Measurements from ENCODE around the gene MAN1C1.

MAN1C1 gene

DNA sequence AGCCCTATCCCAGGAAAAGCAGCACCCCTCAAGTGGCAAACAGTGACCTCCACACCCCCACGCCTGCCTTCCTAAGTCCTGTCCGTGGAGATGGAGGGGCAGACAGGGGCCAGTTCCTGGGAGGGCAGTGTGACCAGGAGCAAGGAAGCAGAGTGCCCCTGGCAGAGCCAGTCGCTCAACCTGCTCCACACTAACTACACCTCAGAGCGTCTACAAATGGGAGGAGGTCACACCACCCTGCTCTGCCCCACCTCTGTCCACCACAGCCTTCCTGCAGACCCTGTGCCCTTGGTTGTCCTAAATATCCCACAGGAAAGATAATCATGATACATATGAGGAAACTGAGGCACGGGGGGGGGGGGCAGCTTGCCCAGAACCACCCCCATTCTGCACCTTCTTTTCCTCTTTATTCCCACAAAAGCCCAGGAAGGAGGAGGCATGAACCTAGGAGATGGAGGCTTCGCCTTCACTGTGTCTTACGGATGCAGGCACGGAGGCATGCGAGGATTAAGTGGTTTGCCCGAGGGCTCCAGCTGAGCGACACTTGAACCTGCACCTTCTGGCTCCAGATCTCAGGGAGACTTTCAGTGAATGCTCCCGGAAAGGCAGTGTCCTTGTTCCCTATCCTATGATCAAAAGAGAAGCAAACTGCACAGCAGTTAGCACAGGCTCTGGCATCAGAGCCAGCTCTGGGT, 140.7 kb downstream of the MAN1C1 start:
- no peak for DNase-seq (ENCODE audit: low read depth in 1 of 2, low spot score in 1 of 2)

DNA sequence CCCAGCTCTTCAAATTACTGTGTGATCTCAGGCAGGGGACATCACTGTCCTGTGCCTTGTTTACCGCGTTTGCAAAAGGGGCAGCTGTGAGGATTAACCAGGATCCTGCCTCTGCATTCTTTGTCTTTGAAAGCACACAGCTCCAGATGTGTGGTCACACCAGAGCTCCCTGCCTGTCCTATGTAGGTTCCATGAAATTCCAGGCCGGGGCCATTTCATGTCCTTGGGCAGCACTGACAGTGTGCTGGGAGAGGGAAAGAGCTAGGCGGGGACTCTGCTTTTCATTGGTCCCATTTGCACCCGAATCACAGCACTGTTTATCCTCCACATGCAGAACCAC, 141.2 kb downstream of the MAN1C1 start:
- no peak for DNase-seq (ENCODE audit: low read depth in 1 of 2, low spot score in 1 of 2)

DNA sequence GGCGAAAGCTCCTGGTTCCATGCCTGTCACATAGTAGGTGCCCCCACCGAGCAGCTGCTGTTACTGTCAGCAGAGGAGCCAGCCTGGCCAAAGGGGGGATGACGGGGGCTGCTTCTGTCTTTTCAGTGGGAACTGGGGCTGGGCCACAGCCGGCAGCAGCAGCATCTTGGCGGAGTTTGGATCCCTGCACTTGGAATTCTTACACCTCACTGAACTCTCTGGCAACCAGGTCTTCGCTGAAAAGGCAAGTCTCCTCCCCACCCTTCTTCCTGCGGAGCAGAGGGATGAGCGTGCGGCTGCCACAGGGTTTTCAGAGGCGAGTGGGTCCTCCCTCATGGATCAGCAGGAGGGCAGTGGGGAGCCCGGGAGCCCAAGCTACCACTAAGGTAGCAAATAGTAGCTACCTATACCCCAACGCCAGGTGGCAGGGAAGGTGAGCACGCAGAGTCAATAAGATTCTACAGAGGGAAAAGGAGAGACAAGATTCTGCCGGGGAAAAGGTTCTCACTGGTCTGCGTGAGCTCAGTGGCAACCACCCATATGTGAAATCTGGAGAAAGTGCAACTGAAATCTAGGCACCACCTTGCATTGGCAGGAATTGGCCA, 142.0 kb downstream of the MAN1C1 start:
- no peak for DNase-seq (ENCODE audit: low read depth in 1 of 2, low spot score in 1 of 2)

DNA sequence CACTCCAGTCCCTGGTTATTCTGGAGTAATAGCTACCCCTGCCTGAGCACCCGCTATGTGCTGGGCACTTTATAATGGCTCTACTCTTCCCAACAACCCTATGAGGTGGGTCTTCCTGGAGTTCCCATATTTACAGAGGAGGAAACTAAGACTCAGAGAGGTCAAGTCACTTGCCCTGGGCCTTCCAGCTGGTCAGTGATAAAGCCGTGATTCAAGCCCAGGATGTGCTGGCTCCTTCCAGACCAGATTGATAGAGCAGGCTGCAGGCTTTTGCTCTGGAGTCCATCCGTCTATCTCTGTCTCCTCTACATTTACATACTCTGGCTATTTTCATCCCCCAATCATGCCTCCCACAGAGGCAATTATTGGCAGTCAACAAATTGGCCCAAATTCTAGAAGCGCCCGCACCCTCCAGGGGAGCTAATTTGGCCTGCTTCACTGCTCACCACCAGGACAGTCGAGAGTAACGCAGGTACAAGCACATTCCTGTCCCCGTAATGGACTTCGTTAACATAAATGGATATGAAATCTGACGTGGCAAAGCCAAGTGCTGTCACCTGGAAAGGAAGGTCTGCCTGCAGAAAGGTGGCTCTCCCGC, 143.6 kb downstream of the MAN1C1 start:
- no peak for DNase-seq (ENCODE audit: low read depth in 1 of 2, low spot score in 1 of 2)

DNA sequence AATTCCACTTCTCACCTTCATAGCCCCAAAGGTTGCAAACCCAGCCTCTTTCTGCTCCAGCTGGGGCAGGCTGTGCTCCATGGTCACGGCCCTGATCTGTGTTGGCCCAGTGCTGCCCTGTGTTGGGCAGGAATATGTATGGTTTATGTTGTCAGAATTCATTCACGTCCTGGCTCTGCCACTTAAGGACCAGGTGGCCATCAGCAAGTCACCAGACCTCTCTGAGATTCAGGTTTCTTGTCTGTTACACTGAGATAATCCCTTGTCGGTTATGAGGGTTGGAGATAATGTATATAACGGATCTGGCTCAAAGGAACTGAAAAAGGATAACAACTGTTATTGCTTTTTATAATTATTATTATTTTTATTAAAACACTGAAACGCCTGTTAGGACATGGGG, 144.3 kb downstream of the MAN1C1 start:
- no peak for DNase-seq (ENCODE audit: low read depth in 1 of 2, low spot score in 1 of 2)

DNA sequence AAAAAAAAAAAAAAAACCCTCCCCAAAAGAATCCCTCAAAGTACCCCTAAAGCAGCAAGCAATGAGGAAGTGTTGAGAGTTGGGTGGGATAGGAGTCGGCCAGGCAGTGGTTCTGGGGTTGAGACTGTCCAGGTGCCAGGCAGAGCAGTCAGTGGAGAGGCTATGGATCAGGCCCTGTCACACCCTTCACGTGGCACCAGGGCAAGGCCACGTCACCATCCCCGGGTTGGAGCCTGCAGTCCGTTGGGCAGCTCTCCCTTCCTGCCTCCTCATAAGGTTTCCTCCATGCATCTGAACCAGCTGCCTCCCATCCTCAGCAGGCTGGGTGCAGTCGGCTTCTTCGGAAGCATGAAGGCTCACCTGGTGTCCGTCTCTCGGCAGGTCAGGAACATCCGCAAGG, 146.9 kb downstream of the MAN1C1 start:
- DNase-seq (ENCODE audit: low read depth in 1 of 2, low spot score in 1 of 2), result no peak

DNA sequence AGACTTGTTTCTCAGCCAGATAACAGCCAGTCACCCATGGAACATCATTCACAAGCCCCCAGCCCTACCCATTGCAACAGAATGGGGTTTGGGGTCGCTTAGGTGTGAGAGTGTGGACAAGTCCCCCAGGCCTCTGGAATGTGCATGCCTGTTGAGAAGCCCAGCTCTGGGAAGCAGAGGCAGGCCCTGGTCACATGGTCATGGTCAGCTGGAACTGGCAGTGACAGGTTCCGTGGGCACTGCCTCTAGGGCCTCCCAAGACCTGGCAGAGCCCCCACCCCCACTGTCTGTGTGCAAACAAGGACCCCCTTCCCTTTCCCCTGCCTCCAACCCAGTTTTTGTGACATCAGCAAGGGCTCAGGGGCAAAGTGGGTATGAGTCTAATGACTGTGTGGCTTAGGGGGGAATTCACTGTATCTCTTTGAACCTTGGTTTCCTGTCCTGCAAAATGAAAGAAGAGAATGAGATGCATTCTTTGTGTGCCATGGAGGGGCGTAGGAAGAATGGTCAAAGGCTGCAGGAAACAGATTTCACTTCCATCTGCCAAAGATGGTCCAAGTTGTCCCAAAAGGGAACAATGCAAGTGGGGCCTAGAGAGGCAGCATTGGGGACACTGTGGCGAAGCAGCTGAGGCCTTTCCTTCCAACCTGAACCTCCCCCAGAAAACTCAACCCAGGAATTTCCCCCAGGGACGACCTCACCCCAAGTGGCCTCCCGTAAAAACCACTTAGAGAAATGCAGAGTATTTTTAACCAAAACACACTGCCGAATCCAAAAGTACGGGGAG, 148.7 kb downstream of the MAN1C1 start:
- no peak for DNase-seq (ENCODE audit: low read depth in 1 of 2, low spot score in 1 of 2)

DNA sequence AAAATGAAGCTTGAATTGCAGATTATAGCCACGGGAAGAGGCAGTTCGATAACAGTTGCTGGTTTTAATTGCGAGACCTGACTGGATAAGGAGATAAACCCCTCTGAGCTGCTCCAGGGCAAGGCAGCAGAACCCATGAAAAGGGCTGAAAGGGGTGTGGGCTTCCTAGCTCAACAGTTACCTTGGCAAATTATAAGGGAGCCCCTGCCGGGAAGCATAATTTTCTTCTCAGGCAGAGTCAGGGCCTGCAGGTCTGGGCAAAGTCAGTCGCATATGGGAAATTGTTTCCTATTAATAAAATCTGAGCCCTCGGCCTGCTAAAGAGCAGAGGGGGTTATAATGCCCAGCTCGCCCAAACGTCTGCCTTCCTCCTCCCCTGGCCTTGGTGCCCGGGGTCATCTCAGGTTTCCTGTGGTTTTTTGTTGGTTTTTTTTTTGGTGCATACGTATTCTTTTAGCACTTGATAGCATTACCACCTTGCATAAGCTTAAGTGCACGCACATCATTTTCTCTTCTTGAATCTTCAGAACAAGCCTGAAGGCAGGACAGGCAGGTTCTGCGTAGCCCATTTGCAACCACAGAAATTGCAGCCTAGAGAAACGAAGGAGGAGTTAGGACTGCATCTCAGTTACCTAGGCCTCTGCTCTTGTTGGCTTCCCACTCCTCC, 149.5 kb downstream of the MAN1C1 start:
- no peak for DNase-seq (ENCODE audit: low read depth in 1 of 2, low spot score in 1 of 2)

DNA sequence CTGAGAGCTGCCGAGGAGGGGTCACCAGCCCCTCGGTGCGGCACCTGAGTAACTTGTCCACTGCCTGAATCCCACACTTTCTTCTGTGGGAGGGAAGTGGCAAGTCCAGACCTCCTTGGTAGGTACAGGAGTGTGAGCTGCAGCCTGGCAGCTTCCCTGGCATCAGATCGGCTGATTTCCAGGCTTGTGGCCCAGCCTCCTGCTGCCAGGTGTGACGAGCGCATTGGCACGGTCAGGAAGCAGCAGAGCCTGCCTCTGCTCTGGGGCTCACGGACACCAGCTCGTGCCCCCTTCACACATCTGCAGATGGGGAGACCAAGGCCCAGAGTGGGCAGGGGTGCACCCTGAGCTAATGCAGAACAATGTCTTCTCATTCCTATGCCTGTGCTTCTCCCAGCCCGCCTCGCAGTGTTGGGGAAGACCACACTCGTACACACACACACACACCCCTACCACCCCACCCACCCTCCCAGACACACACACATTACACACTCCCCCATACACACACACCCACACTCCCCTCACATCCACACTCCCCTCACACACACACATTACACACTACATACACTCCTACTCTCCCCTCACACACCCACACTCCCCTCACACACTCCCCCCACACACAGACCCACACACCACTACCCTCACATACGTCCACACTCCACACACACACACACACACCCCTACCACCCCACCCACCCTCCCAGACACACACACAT, 150.3 kb downstream of the MAN1C1 start:
- DNase-seq (ENCODE audit: low read depth in 1 of 2, low spot score in 1 of 2), result no peak

DNA sequence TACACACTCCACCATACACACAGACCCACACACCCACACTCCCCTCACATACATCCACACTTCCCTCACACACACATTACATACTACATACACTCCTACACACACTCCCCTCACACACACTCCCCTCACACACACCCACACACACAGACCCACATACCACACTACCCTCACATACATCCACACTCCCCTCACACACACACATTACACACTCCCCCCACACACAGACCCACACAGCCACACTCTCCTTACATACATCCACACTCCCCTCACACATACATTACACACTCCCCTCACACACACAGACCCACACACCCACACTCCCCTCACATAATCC, 150.8 kb downstream of the MAN1C1 start:
- DNase-seq (ENCODE audit: low read depth in 1 of 2, low spot score in 1 of 2), result no peak

DNA sequence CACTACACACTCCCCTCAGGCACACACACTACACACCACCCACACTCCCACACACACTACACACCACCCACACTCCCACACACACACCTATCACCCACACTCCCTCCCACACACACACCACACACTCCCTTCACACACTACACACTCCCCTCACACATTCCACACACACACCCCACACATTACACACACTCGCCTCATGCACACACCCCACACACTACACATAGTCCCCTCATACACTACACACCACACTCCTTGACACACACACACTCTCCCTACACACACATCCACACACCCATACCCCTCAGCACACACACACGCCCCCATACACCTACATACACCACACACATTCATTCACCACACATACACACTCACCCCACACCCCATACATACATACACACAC, 152.4 kb downstream of the MAN1C1 start:
- no peak for DNase-seq (ENCODE audit: low read depth in 1 of 2, low spot score in 1 of 2)

DNA sequence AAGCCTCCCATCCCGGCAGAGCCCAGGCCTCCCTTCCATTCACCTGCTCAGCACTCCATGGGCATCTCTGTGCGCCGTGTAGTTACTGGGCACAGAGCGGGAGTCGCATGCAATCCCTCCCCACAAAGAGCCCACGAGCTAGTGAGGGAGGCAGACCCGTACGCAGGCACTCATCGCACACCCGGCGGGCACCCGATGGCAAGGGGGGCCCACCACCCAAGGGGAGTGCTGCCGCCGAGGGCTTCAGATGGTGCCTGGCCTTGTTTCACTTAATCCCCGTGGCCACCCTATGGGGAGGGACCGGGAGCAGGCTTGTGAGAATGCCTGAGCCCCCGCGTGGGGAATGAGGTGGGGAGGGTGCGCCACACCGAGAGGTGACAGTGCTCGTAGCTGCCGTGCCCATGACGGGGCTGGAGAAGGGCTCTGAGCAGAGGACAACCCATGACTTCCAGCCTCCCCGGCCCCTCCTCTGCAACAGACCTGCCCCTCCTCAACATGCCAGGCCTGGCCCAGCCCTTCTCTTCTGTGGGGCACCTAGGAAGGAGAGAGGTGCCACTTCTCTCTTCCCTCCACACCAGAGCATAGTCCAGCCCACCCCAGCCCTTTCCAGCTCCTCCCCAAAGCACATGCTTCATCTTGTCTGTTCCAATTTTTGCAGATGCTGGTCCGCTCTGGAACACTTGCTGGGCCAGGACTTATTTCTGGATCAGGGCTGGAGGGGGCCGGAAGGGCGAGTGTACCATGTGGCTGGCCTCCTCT, 153.2 kb downstream of the MAN1C1 start:
- DNase-seq (ENCODE audit: low read depth in 1 of 2, low spot score in 1 of 2), result no peak

DNA sequence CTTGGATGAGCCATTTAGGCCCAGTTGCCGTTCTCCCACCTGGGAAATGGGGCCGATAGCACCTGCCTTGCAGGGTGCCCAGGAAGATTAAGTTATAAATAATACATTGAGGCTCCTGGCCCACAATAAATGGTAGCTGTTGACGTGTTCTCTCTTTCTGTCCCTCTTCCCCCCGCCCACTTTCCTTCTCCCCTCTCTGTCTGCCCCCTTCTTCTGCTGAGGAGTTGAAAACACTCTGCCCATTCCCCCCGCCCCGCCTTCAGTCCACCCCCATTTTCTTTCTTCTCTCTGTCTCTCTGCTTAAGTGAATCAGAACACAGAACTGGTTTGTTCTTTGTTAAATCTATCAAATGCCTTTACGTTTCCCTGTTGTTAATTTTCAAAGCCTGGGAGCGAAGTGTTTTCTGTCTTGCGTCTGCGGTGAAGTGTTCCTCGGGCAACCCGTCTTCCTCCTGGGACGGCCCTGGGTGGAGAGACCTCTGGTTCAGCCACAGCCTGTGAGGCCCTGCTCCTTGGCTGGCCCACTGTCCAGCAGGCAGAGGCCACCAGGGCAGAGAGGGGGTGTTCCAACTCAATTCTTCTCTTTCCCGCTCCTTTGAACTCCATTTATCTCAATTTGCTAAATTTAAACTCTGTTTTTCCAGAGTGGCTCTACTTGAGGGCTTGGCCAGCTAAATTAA, 154.1 kb downstream of the MAN1C1 start:
- DNase-seq (ENCODE audit: low read depth in 1 of 2, low spot score in 1 of 2), result no peak

DNA sequence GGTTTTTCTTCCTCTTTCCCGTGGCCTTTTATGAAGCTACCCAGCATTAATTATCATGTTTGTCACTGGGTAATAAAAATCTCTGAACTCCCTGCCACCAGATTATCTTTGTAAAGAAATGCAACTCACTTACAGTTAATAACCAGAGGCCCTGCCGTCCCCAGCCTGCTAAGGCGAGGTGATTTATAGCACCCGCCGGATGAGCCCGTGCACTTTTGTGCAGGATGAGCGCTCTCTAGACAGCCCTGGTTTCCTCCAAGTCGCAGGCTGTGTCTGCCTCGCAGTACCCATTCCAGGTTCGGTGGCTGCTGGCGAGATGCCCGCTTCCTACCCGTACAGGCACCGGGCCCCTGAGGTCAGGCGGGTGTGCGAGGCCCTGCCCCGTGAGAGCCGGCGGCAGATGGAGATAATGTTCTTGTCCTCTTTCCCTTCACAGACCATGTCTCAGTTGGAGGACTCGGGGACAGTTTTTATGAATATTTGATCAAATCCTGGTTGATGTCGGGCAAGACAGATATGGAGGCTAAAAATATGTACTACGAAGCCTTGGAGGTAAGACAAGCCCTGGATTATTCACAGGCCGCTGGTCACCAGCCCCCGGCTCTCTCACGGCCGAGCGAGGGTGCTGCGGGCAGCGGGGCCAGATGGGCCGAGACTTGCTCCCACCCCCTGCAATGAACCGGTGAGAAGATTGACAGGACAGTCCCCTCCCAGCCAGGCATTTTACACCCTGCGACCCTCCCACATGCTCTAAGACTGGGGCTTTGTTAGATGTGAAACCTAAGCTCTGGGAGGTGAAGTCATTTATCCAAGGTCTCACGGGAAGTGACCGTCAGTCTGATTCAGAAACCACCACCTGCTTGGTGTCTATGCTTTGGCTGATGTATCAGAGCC, 154.9 kb downstream of the MAN1C1 start:
- no peak for DNase-seq (ENCODE audit: low read depth in 1 of 2, low spot score in 1 of 2)

DNA sequence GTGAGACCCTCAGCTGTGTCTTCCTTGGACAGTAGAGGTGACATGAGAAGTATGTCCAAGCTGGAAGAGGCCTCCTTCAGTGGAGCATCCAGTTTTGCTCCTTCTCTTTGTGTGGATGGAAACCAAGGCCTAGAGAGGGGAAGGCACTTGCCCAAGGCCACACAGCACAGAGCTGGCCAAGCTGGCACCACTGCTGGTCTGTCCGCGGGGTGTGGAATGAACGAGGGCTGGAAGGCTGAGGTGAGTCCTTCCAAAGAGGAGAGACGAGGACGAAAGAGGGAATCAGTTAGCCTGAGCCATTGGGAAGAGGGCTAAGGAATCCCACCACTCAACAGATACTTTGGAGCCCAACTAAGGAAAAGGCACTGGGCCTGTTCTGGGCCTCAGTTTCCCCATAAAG, 155.6 kb downstream of the MAN1C1 start:
- DNase-seq (ENCODE audit: low read depth in 1 of 2, low spot score in 1 of 2), result no peak

DNA sequence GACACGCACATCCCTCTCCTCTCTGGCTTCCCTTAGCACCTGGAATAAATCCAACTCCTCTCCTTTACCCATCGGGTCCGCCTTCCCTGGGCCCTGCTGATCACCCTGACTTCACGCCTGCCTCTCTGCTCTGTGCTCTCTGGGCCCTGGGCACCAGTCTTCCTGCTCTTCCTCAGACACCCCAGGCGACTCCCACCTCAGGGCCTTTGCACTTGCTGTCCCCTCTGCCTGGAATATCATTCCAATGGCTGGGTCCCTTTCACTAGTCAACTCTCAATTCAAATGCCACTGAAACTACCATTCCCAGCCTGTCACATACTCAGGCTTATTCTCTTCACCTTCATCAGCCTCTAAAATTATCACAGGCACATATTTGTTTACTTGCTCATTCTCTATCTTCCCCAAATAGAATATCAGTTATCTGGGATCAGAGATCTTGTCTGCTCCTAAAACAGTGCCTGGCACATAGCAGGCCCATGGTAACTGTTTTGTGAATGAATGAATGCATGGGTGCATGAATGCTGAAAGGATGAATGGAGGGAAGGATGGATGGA, 156.2 kb downstream of the MAN1C1 start:
- no peak for DNase-seq (ENCODE audit: low read depth in 1 of 2, low spot score in 1 of 2)

DNA sequence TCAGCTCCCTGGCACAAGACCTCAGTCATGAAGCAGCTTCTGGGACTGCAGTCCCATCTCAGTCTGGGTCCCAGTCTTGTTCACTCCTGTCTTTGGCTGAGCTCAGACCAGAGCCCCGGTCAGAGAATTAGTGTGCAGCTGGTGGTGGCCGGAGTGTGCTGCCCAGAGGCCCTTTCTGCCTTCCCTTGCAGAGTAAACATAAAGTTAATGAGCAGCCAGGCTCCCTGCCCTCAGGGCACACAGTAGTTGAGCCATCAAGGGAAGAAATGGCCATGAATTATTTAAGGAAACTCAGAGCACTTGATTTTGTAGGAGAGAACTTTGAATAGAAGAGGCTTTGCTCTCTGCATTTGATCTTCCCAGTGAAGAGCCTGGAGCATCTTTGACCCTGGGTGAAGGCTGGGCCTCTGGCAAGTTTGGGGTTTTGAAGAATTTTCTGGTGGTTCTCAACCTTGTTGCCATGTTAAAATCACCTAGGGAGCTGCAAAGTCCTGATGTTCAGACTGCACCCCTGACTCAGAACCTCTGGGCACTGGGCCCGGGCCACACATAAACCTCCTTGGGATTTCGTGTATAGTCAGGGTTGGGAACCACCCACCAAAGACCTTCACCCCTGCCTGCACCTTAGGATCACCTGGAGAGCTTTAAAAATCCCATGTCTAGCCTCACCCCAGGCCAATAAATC, 157.0 kb downstream of the MAN1C1 start:
- no peak for DNase-seq (ENCODE audit: low read depth in 1 of 2, low spot score in 1 of 2)

Measured in stimulated activated CD4-positive, alpha-beta T cell treated with anti-CD3 and anti-CD28 coated beads, Interleukin-15, amount 100 ng/mL, for 1 hour (primary cell).